K562 treated with DMSO at 1 percent for 4 hours (cell line): ENCODE data around the gene ELP5. TPM values are rescaled to one million over a fixed set of nuclear protein-coding genes. Genes with fewer than 3 reads are reported as not detected.

Experiments used
- total RNA-seq: library from RNA; unstranded; fragments of 300-600 nt; gene quantifications from 2 replicates; pipeline ENCODE4 v1.2.3, GENCODE V29; 2022; ENCODE audit not compliant: insufficient read depth

The ELP5 gene, protein sequence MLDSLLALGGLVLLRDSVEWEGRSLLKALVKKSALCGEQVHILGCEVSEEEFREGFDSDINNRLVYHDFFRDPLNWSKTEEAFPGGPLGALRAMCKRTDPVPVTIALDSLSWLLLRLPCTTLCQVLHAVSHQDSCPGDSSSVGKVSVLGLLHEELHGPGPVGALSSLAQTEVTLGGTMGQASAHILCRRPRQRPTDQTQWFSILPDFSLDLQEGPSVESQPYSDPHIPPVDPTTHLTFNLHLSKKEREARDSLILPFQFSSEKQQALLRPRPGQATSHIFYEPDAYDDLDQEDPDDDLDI
- 46.9 and 57.4 TPM in 2 replicates for total RNA-seq

DNA sequence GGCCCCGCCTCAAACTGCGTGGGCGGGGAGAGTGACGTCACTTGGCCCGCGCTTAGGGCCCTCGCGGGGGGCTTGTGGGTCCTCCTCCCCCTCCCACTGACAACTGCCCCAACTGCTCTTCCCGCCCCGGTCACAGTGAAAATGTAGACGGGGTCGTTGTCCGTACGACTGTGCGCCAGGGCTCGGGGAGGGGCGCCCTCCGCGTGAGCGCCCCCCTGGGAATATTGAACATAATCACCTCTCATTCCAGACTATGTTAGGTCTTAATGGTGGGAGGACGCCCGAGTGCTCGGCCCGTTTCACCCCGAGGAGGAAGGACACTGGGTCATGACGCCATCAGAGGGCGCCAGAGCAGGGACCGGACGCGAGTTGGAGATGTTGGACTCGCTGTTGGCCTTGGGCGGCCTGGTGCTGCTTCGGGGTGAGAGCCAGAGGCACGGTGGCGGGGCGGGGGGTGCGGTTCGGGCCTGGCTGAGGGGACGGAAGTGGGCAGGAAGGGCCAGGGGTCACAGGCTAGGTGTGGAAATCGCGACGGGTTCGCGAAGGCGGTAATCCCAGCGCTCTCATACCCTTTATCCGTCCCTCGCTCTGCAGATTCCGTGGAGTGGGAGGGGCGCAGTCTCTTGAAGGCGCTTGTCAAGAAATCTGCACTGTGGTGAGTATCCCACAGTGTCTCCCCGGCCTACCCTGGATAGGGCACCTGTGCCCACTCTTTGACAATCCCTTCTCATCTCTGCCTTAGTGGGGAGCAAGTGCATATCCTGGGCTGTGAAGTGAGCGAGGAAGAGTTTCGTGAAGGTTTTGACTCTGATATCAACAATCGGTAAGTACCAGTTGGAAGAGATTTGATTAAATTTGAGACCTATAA is at the start of gene ELP5:
Gene ELP5 (plus strand): TSS at position 40 of the 868 bp plus-strand sequence. CDS start 336 bp downstream, at position 376.

DNA sequence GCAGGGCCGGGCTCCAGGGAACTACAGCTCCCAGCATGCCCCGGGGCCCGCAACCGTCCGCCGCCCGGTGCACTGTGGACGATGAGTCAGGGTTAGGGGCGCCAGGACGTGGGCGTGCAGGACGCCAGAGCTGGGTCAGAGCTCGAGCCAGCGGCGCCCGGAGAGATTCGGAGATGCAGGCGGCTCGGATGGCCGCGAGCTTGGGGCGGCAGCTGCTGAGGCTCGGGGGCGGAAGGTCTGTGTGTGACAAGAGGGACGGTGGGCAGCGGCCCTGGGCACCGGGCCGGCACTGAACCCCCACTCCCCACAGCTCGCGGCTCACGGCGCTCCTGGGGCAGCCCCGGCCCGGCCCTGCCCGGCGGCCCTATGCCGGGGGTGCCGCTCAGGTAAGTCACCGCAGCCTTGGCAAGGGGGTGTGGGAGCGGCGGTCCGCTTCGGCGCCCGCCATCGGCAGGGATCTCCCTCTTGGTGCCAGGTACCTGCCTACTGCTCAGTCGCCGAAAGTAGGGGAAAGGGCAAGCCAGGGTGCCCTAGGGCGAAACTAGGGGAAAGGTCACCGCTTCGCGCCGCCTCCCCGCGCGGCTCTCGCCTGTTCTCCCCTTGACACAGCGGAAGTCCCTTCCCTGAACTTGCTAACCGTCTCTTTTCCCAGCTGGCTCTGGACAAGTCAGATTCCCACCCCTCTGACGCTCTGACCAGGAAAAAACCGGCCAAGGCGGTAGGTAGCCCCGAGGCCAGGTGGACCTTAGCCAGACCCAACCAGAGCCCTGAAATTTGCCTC is 32.0 kb upstream of the ELP5 start, which contains the start of the genes ACADVL and DLG4:
Gene ACADVL (plus strand): TSS at position 127 of the 781 bp plus-strand sequence. CDS start 47 bp downstream, at position 174.
Gene DLG4 (minus strand): TSS at position 25 of the 781 bp plus-strand sequence.

DNA sequence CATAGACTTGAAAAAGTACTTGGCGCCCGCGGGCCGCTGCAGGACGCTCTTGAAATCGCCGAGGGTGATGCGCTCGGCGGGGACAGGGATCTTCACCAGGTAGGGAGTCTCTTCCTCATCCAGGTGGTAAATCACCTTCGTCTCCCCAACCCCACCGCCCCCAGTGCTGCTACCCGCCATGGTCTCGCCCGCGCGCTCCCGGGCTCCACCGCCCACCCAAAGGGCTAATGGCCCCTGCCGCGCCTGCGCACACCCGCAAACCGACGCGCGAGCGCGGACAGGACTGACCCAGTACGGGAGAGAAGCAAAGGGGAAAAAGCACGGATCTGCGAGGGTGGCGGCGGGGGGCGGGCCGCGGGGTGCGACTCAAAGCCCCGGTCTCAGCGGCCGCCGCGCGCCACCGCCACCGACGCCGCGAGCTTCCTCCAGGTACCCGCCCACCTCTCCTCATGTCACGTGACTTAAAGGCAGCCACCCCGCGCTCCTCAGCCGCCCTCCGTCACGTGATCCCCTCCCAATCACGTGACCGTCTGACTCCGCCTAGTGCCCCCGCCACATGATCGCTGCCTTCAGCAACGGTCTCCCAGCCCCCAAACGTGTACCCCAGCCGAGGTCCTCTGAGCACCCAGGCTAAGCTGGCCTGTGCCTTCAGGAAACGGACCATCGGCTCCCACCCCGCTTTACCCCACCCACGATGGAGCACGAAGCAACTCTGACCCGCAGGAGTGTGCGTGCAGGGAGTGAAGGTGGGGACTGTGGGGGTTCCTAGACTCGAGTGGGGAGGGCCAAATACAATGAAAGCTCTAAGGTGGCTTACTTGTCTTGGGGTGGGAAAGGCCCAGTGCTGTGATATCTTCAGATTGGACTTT is 17.7 kb upstream of the ELP5 start, which contains the start of gene DVL2:
Gene DVL2 (minus strand): TSS at position 435 of the 869 bp plus-strand sequence. CDS start 255 bp downstream, at position 180.

DNA sequence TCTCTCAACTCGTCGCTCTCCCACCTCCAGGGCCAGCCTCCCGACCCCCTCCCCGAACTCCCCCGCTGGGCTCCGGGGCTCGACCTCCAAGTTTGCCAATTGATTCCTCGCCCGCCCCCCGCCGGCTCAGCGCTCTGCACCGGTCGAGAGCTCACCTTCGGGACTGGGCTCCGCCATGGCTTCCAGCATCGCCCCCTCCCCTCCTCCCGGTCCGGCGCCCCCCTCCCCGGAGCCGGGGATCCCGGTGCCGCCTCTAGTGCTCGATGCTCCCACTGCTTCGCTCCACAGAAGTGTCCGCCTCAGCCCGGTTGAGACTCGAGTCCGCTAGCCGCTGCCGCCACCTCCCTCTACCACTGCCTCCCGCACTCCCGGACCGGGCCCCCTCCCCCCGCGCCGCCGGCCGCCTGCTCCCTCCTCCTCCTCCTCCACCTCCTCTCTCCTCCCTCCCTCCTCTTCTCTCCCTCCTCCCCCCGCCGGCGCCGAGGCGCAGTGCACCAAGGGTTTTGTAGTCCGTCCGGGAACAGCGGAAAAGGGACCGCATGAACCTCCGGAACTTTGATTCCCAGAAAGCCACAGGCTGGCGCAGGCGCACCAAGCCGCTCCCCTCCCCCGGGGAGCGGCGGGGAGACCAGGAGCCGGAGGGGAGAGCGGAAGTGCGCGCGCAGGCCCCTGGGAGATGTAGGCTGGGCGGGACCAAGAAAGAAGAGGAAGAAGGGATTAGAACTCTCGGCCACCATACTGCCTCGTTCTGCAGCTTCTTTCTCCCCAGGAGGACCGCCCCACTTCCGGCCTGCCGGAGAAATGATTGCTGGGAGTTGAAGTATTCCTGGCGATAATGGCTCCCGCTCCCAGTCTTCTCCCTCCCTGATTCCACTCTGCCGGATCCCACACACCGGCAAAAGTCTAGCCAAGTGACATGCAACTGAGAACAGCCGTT is 12.7 kb upstream of the ELP5 start, which contains the start of gene PHF23:
Gene PHF23 (minus strand): TSS at position 367 of the 937 bp plus-strand sequence. CDS start 178 bp downstream, at position 189.

DNA sequence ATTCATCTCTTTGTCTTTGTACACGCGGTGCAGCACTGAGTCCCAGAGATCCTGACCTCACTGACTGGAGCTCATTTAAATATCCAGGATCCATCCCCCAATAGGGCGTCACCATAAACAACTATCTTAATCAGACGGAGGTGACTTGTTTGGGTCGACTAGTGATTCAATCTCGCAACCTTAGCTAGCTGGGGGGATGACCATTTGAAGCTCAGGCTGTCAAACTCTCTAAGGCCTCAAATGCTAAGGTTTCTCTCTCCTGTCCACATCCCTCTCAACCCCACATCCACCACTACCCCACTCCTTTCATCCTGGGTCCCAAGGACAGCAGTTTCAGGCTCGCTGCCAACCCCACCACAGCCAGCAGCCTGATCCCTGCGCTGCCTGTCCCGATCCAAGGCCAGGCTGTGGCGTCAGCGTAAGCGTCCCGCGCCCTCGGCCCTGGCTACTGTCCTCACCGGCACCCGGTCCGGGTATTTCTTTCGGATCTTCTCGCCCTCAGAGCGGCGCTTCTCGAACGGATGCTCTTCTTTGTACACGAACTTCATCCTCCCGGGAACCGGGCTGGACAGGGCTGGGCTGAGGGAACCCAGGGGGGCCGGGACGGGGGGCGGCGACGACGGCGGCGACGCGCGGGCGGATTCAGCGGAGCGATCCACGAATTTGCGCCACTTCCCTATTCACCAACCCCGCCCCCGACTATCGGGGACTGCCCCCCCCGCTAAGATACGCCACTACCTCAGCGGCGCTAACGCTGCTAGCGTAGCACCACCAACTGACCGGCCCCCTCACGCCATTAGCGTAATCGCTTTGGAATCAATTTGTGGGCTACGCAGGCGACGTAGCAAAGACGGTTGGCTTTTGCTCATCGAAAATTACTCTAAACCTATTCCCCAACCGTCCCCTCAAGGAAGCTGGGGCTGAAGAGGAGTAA is 10.0 kb upstream of the ELP5 start, which contains the start of gene GABARAP:
Gene GABARAP (minus strand): TSS at position 667 of the 934 bp plus-strand sequence. CDS start 119 bp downstream, at position 548.

DNA sequence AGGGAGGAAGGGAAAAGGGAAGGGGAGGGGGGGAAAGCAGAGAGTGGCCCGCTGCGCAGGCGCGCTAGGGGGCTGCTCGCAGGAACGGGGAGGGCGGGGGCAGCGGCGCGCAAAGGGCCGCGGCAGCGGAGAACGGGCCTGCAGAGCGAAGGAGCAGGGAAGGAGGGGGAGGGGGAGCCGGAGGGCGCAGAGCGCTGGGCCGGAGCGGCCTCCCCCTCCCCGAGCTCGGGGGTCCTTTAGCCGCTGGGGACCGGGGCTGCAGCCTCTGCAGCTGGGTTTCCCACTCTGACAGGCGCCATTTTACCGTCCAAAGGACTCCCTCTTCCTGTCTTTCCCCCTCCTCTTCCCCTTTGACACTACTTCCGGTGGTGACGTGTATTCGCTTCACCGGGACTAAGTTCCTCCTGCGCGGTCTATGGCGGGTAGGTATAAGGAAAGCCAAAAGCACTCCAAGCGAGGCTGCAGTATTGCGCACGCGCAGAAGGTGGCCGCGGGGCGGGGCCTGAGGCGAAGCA is 297 bp upstream of the ELP5 start, which contains the start of gene CTDNEP1:
Gene CTDNEP1 (minus strand): TSS at position 74 of the 515 bp plus-strand sequence. CDS start 438 bp downstream, outside the sequence.

DNA sequence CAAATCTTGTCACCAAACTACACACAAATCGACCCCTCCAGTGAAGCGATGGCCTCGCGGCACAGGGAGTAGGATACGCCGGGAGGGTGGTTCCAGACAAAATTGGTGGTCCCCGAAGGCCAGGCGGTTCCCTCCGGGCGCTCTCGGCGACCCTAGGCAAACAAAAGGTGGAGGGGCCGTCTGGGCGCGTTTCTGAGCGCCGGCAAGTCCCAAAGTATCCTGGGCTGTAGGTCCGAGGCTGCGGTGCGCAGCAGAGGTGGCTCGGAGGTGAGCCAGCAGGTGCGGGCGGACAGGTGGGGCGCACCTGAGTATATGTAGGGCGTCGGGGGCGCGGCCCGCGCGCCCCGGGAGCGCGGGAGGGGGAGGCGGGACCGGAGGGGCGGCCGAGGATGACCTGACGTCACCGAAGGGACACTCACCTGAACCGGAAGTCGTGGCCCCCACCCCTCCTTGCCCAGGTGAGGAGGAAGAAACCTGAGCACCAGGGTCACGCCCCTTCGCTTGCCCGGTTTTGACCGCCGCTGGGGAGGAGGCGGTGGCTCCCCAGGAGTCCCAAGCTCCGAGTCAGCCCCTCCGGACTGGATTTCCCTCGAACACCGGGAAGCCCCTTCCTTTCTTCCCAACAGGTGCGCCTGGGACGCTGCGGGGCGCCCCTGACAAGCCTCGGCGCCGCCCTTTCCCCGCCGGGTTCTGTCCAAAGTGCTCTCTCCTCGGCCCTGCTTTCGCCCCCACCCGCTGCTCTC is 10.3 kb downstream of the ELP5 start, which contains the start of gene CLDN7:
Gene CLDN7 (minus strand): TSS at position 287 of the 743 bp plus-strand sequence. CDS start 435 bp downstream, outside the sequence.

DNA sequence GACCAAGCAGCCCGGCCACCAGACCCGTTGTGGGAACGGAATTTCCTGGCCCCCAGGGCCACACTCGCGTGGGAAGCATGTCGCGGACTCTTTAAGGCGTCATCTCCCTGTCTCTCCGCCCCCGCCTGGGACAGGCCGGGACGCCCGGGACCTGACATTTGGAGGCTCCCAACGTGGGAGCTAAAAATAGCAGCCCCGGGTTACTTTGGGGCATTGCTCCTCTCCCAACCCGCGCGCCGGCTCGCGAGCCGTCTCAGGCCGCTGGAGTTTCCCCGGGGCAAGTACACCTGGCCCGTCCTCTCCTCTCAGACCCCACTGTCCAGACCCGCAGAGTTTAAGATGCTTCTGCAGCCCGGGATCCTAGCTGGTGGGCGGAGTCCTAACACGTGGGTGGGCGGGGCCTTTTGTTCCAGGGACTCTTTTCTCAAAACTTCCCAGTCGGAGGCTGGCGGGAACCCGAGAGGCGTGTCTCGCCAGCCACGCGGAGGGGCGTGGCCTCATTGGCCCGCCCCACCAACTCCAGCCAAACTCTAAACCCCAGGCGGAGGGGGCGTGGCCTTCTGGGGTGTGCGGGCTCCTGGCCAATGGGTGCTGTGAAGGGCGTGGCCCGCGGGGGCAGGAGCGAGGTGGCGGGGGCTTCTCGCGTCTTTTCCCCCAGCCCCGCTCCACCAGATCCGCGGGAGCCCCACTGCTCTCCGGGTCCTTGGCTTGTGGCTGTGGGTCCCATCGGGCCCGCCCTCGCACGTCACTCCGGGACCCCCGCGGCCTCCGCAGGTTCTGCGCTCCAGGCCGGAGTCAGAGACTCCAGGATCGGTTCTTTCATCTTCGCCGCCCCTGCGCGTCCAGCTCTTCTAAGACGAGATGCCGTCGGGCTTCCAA is 29.3 kb downstream of the ELP5 start, which contains the start of gene SLC2A4:
Gene SLC2A4 (plus strand): TSS at position 645 of the 879 bp plus-strand sequence. CDS start 217 bp downstream, at position 862.

DNA sequence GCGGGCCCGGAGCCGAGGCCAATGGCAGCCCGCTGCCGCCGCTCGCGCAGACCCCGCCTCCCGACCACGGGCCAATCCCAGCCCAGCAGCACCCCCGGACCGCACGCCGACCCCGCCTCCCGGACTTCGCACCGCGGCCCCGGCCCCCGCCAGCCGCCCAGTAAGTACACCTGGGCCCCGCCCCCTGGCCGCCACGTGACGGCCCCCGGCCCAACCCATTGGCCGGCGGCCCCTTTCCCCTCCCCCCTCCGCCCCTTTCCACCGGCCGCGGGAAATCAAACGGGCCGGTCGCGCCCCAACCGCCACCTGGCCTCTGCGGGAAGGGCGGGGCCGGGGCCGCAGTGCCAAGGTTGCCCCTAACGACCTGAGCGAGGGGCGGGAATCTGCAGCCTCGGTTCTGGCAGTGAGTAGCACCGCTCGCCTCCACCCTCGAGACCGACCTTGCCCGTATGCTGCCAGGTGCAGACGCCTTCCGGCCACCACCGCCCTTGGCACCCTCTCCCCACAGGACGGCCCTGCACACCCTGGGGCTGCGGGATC is 42.7 kb downstream of the ELP5 start, which contains the start of gene YBX2:
Gene YBX2 (minus strand): TSS at position 26 of the 540 bp plus-strand sequence. CDS start 139 bp downstream, outside the sequence.

DNA sequence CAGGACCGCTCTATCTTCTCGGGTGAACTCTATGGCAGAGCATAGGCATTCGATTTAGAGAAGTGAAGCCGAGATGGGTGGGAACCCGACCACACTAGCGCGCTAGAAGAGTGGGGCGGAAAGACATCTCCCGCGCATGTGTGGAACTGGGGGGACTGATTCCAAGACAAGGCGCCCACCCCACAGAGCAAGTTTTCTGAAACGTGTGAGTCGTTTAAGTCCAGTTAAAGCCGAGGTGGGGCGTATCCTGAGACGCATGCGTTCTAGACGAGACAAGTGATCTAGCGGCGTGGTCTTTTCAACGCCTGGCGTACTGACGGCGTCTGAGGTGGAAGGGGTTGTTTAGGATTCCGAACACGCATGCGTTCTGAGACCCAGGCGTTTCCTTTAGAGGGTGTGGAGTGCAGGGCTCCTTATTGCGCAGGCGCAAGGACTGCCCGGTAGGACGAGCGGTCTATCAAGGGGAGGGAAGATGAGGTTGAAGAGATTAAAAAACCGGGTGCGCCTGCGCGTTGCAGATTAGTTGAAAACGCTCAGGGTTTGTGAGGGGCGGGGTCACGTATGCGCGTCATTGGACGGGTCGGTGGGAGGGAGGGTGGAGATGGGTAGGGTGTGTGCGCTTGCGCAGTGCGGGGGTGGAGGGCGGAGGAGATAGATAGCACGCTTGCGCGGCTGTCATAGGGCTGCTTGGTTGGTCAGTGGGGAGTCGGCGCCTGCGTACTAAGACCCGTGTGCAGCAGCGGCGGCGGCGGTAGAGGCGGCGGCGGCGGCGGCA is 55.1 kb downstream of the ELP5 start, which contains the start of gene EIF5A:
Gene EIF5A (plus strand): TSS at position 718 of the 775 bp plus-strand sequence. CDS start 2,008 bp downstream, outside the sequence.

Other genes starting within 250 kb of the ELP5 start
- gene RNASEK, start 239.6 kb upstream of the ELP5 start, total RNA-seq, result 351 TPM in 2 replicates
- gene BCL6B, start 229.2 kb upstream of the ELP5 start, total RNA-seq, result 0.58 and 0.67 TPM in 2 replicates
- gene SLC16A13, start 216.2 kb upstream of the ELP5 start, total RNA-seq, result 1.3 and 3.5 TPM in 2 replicates
- not detected in 2 replicates for gene SLC16A11, start 208.1 kb upstream of the ELP5 start, total RNA-seq
- gene CLEC10A, start 172.0 kb upstream of the ELP5 start, total RNA-seq, result not detected in 2 replicates
- gene ASGR2, start 137.4 kb upstream of the ELP5 start, total RNA-seq, result not detected in 2 replicates
- gene ASGR1, start 72.8 kb upstream of the ELP5 start, total RNA-seq, result 0.52 TPM in 1 of 2 replicates, not detected in the other
- gene DLG4, start 32.4 kb upstream of the ELP5 start, total RNA-seq, result 5.6 and 7.8 TPM in 2 replicates
- gene ACADVL, start 32.3 kb upstream of the ELP5 start, total RNA-seq, result 284 and 290 TPM in 2 replicates
- gene DVL2, start 17.7 kb upstream of the ELP5 start, total RNA-seq, result 46.3 and 47.3 TPM in 2 replicates
- gene PHF23, start 12.8 kb upstream of the ELP5 start, total RNA-seq, result 11.3 and 15.0 TPM in 2 replicates
- 256 and 265 TPM in 2 replicates for gene GABARAP, start 9.8 kb upstream of the ELP5 start, total RNA-seq
- 77.2 and 80.6 TPM in 2 replicates for gene CTDNEP1, start 481 bp upstream of the ELP5 start, total RNA-seq
- gene CLDN7, start 10.3 kb downstream of the ELP5 start, total RNA-seq, result 20.0 and 29.2 TPM in 2 replicates
- gene SLC2A4, start 29.5 kb downstream of the ELP5 start, total RNA-seq, result 0.82 TPM in 1 of 2 replicates, not detected in the other
- gene YBX2, start 42.4 kb downstream of the ELP5 start, total RNA-seq, result not detected in 2 replicates
- gene EIF5A, start 55.4 kb downstream of the ELP5 start, total RNA-seq, result 354 and 384 TPM in 2 replicates
- gene GPS2, start 63.1 kb downstream of the ELP5 start, total RNA-seq, result 45.5 and 46.9 TPM in 2 replicates
- gene NEURL4, start 77.1 kb downstream of the ELP5 start, total RNA-seq, result 8.2 and 13.1 TPM in 2 replicates
- 4.5 and 5.4 TPM in 2 replicates for gene ACAP1, start 84.3 kb downstream of the ELP5 start, total RNA-seq
- gene KCTD11, start 99.9 kb downstream of the ELP5 start, total RNA-seq, result 3.2 and 4.3 TPM in 2 replicates
- not detected in 2 replicates for gene TMEM95, start 102.9 kb downstream of the ELP5 start, total RNA-seq
- gene TNK1, start 128.9 kb downstream of the ELP5 start, total RNA-seq, result 7.3 and 8.2 TPM in 2 replicates
- 7.7 and 10.7 TPM in 2 replicates for gene PLSCR3, start 142.3 kb downstream of the ELP5 start, total RNA-seq
- 43.4 and 70.5 TPM in 2 replicates for gene TMEM256, start 151.9 kb downstream of the ELP5 start, total RNA-seq
- 7.1 and 11.9 TPM in 2 replicates for gene NLGN2, start 155.6 kb downstream of the ELP5 start, total RNA-seq
- not detected in 2 replicates for gene SPEM1, start 168.1 kb downstream of the ELP5 start, total RNA-seq
- not detected in 2 replicates for gene SPEM2, start 173.4 kb downstream of the ELP5 start, total RNA-seq
- not detected in 2 replicates for gene SPEM3, start 176.6 kb downstream of the ELP5 start, total RNA-seq
- 6.8 and 6.9 TPM in 2 replicates for gene TMEM102, start 183.2 kb downstream of the ELP5 start, total RNA-seq
- gene FGF11, start 187.3 kb downstream of the ELP5 start, total RNA-seq, result 5.7 and 9.0 TPM in 2 replicates
- gene CHRNB1, start 192.8 kb downstream of the ELP5 start, total RNA-seq, result 8.1 and 9.3 TPM in 2 replicates
- 3.2 TPM in 2 replicates for gene ZBTB4, start 227.4 kb downstream of the ELP5 start, total RNA-seq
- gene SLC35G6, start 229.2 kb downstream of the ELP5 start, total RNA-seq, result not detected in 2 replicates
- gene POLR2A, start 232.2 kb downstream of the ELP5 start, total RNA-seq, result 59.8 and 69.8 TPM in 2 replicates